HepG2 (cell line): ENCODE measurements around the gene RTEL1. TPM values are rescaled to one million over a fixed set of nuclear protein-coding genes. Genes with fewer than 3 reads are reported as not detected.

Experiments used
- AHR ChIP-seq: IDR thresholded peaks from 2 replicates; pipeline ENCODE4 v1.6.1; 2018; ENCODE audit warnings: missing genetic modification reagents, missing compliant biosample characterization
- BORCS8-MEF2B ChIP-seq: sonication (generic); formaldehyde crosslinking; IDR thresholded peaks from 2 replicates; pipeline ENCODE4 v1.8.0; 2022; ENCODE audit warnings: mild to moderate bottlenecking, missing genetic modification reagents
- EHMT2 ChIP-seq: fragments of 200-600 bp; sonication (generic); IDR thresholded peaks from 2 replicates; pipeline ENCODE4 v1.7.0; 2017; ENCODE audit warnings: antibody characterized with exemption, low read depth, low read length, borderline replicate concordance
- ESRRA ChIP-seq: sonication (generic); formaldehyde crosslinking; IDR thresholded peaks from 2 replicates; pipeline ENCODE4 v1.5.1; 2020; ENCODE audit warnings: mild to moderate bottlenecking, low read depth, missing genetic modification reagents
- IKZF4 ChIP-seq: sonication (generic); formaldehyde crosslinking; IDR thresholded peaks from 2 replicates; pipeline ENCODE4 v1.5.1; 2020; ENCODE audit warnings: borderline replicate concordance, mild to moderate bottlenecking, low read depth, missing genetic modification reagents; ENCODE audit errors: not compliant biosample characterization
- KAT8 ChIP-seq: IDR thresholded peaks from 2 replicates; pipeline ENCODE4 v1.6.1; 2016; ENCODE audit warnings: missing genetic modification reagents, missing compliant biosample characterization
- KDM6A ChIP-seq: IDR thresholded peaks from 2 replicates; pipeline ENCODE4 v1.6.1; 2016; ENCODE audit warnings: low read depth
- MEF2D ChIP-seq: sonication (generic); formaldehyde crosslinking; IDR thresholded peaks from 2 replicates; pipeline ENCODE4 v1.5.1; 2020; ENCODE audit warnings: mild to moderate bottlenecking, missing genetic modification reagents
- PPARG ChIP-seq: conservative IDR thresholded peaks from 2 replicates; pipeline ENCODE4 v1.6.1; 2016; ENCODE audit warnings: missing biosample characterization, missing genetic modification reagents
- PRMT3 ChIP-seq: sonication (generic); formaldehyde crosslinking; IDR thresholded peaks from 2 replicates; pipeline ENCODE4 v1.8.1; 2022; ENCODE audit warnings: low read depth, mild to moderate bottlenecking, moderate library complexity, missing genetic modification reagents, borderline replicate concordance
- REXO4 ChIP-seq: sonication (generic); formaldehyde crosslinking; IDR thresholded peaks from 2 replicates; pipeline ENCODE4 v1.8.0; 2022; ENCODE audit warnings: missing genetic modification reagents, mild to moderate bottlenecking, borderline replicate concordance
- RFXAP ChIP-seq: sonication (generic); formaldehyde crosslinking; IDR thresholded peaks from 2 replicates; pipeline ENCODE4 v1.4.0; 2020; ENCODE audit warnings: missing genetic modification reagents, borderline replicate concordance
- ZFP82 ChIP-seq: sonication (generic); formaldehyde crosslinking; IDR thresholded peaks from 2 replicates; pipeline ENCODE4 v1.5.1; 2020; ENCODE audit warnings: mild to moderate bottlenecking, missing genetic modification reagents, borderline replicate concordance
- ZNF446 ChIP-seq: sonication (generic); formaldehyde crosslinking; IDR thresholded peaks from 2 replicates; pipeline ENCODE4 v1.5.0; 2020; ENCODE audit warnings: mild to moderate bottlenecking, missing genetic modification reagents
- ZNF562 ChIP-seq: sonication (generic); formaldehyde crosslinking; IDR thresholded peaks from 2 replicates; pipeline ENCODE4 v1.8.0; 2022; ENCODE audit warnings: missing genetic modification reagents, borderline replicate concordance
- ZNF598 ChIP-seq: sonication (generic); formaldehyde crosslinking; IDR thresholded peaks from 2 replicates; pipeline ENCODE4 v1.5.1; 2020; ENCODE audit warnings: mild to moderate bottlenecking, missing genetic modification reagents, borderline replicate concordance
- ZNF724P ChIP-seq: sonication (generic); formaldehyde crosslinking; IDR thresholded peaks from 2 replicates; pipeline ENCODE4 v1.8.0; 2022; ENCODE audit warnings: missing genetic modification reagents, borderline replicate concordance
- ZNF746 ChIP-seq: sonication (generic); formaldehyde crosslinking; IDR thresholded peaks from 2 replicates; pipeline ENCODE4 v1.8.0; 2022; ENCODE audit warnings: mild to moderate bottlenecking, missing genetic modification reagents
- polyA plus RNA-seq, 8 experiments: library from polyadenylated mRNA; depleted of rRNA in 3 of 8; stranded (reverse) in 7 of 8; unstranded in 1 of 8; fragments of >200 nt; fragmentation: Illumina TruSeq in 4 of 8; extraction: Trizol in 4 of 8; gene quantifications; 2 replicates each; pipeline versions ENCODE4 v1.2.1 to v1.2.3, GENCODE V29; 2011 to 2016; ENCODE audit warnings: low read depth in 4 of 8, missing spikeins in 1 of 8, mixed read lengths in 1 of 8; ENCODE audit not compliant: insufficient read depth in 1 of 8
- total RNA-seq, 5 experiments: library from RNA; depleted of rRNA; stranded (reverse); fragments of >200 nt; fragmentation: Illumina TruSeq; extraction: Trizol; gene quantifications; 2 replicates each; pipeline ENCODE4 v1.2.3, GENCODE V29; 2016; ENCODE audit warnings: low read depth in 1 of 5
- TF ChIP-seq, protein P1 (sequence below): sonication (generic); formaldehyde crosslinking; IDR thresholded peaks from 2 replicates; pipeline ENCODE4 v1.4.0; 2020; ENCODE audit warnings: missing genetic modification reagents
- TF ChIP-seq, protein P2 (sequence below): sonication (generic); formaldehyde crosslinking; IDR thresholded peaks from 2 replicates; pipeline ENCODE4 v1.4.0; 2020; ENCODE audit warnings: mild to moderate bottlenecking, missing genetic modification reagents, borderline replicate concordance
- TF ChIP-seq, protein P3 (sequence below), 2 experiments: IDR thresholded peaks; 2 replicates each; pipeline ENCODE4 v1.6.1; 2011 to 2012; ENCODE audit warnings: low read length in 2 of 2, borderline replicate concordance in 1 of 2, low read depth in 1 of 2, mild to moderate bottlenecking in 1 of 2, moderate library complexity in 1 of 2

The RTEL1 gene
- total and polyA plus RNA-seq, 2 of the 13 experiments (the other 11 are each of a cell fraction or from before 2014, with no cell fraction given) = 21.8 to 36.4 TPM

DNA sequence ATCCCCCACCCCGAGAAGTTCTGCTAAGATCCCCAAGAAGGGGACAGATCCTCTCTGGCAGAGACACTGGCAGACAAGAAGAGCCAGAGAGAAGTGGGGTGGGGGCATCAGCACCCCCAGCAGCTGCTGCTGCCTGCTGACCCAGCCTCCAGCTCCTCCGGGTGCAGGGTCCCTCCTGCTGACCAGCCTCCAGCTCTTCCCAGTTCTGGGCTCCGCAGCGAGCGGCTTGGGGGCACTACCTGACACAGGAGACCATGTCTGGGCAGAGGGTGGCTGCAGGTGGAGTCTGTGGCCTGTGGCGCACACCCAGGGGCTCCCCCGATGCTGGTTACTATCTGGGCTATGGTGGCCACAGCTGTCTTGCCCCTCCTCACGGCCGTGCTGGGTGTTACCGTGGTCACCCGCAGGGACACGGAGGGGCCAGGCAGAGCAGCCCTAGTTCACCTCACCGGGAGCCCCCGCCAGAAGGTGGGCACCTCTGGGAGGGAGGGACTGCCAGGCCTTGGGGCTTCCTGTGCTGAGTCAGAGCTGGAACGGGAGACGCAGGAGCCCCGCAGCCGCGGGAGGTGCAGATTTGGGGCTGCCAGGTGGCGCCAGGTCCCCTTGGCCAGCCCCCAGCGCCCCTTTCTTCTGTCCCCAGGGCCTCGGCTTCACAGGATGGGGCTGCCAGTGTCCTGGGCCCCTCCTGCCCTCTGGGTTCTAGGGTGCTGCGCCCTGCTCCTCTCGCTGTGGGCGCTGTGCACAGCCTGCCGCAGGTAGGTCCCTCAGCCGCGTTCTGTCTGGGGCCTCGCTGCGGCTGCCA lies 79.0 kb downstream of the RTEL1 start (continued):
- no peak for TF ChIP-seq REXO4 (CRISPR knock-in tag)
- no peak for TF ChIP-seq ZNF446 (CRISPR knock-in tag)
- TF ChIP-seq, protein P1, sequence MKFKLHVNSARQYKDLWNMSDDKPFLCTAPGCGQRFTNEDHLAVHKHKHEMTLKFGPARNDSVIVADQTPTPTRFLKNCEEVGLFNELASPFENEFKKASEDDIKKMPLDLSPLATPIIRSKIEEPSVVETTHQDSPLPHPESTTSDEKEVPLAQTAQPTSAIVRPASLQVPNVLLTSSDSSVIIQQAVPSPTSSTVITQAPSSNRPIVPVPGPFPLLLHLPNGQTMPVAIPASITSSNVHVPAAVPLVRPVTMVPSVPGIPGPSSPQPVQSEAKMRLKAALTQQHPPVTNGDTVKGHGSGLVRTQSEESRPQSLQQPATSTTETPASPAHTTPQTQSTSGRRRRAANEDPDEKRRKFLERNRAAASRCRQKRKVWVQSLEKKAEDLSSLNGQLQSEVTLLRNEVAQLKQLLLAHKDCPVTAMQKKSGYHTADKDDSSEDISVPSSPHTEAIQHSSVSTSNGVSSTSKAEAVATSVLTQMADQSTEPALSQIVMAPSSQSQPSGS (CRISPR knock-in tag) = 0 out of 2 replicates have a peak, but pooled peaks have one; percentile 17
- TF ChIP-seq ZNF598 (CRISPR knock-in tag) = peak; percentile 71; the same call in 1 of the 2 replicates
- no peak; the same call in 1 of the 2 replicates for TF ChIP-seq BORCS8-MEF2B (CRISPR knock-in tag)
- no peak for TF ChIP-seq EHMT2
- no peak for TF ChIP-seq PRMT3
- TF ChIP-seq ZFP82 = no peak
- no peak for TF ChIP-seq ZNF562 (CRISPR knock-in tag)
- TF ChIP-seq MEF2D (CRISPR knock-in tag) = no peak
- no peak; the same call in 1 of the 2 replicates for TF ChIP-seq KAT8 (CRISPR knock-in tag)
- peak; percentile 15; the same call in 1 of the 2 replicates for TF ChIP-seq ESRRA (CRISPR knock-in tag)
- peak; percentile 85 for TF ChIP-seq ZNF724P (CRISPR knock-in tag)
- no peak for TF ChIP-seq KDM6A
- TF ChIP-seq, protein P2, sequence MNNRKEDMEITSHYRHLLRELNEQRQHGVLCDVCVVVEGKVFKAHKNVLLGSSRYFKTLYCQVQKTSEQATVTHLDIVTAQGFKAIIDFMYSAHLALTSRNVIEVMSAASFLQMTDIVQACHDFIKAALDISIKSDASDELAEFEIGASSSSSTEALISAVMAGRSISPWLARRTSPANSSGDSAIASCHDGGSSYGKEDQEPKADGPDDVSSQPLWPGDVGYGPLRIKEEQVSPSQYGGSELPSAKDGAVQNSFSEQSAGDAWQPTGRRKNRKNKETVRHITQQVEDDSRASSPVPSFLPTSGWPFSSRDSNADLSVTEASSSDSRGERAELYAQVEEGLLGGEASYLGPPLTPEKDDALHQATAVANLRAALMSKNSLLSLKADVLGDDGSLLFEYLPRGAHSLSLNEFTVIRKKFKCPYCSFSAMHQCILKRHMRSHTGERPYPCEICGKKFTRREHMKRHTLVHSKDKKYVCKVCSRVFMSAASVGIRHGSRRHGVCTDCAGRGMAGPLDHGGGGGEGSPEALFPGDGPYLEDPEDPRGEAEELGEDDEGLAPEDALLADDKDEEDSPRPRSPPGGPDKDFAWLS (CRISPR knock-in tag) = no peak
- no peak for TF ChIP-seq PPARG (CRISPR knock-in tag)
- TF ChIP-seq, protein P3, sequence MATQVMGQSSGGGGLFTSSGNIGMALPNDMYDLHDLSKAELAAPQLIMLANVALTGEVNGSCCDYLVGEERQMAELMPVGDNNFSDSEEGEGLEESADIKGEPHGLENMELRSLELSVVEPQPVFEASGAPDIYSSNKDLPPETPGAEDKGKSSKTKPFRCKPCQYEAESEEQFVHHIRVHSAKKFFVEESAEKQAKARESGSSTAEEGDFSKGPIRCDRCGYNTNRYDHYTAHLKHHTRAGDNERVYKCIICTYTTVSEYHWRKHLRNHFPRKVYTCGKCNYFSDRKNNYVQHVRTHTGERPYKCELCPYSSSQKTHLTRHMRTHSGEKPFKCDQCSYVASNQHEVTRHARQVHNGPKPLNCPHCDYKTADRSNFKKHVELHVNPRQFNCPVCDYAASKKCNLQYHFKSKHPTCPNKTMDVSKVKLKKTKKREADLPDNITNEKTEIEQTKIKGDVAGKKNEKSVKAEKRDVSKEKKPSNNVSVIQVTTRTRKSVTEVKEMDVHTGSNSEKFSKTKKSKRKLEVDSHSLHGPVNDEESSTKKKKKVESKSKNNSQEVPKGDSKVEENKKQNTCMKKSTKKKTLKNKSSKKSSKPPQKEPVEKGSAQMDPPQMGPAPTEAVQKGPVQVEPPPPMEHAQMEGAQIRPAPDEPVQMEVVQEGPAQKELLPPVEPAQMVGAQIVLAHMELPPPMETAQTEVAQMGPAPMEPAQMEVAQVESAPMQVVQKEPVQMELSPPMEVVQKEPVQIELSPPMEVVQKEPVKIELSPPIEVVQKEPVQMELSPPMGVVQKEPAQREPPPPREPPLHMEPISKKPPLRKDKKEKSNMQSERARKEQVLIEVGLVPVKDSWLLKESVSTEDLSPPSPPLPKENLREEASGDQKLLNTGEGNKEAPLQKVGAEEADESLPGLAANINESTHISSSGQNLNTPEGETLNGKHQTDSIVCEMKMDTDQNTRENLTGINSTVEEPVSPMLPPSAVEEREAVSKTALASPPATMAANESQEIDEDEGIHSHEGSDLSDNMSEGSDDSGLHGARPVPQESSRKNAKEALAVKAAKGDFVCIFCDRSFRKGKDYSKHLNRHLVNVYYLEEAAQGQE (IDR thresholded peaks at IDR 0.05; ENCODE audit: borderline replicate concordance in 1 of 2, low read depth in 1 of 2, low read length in 2 of 2) = no peak
- TF ChIP-seq IKZF4 (CRISPR knock-in tag) = peak; percentile 49
- no peak for TF ChIP-seq ZNF746 (CRISPR knock-in tag)
- no peak for TF ChIP-seq RFXAP
- TF ChIP-seq AHR (CRISPR knock-in tag) = 0 out of 2 replicates have a peak, but pooled peaks have one; percentile 49
